SU-DHL-6 (cell line): ENCODE results near the gene HTR2C.

ENCODE experiments used
- H2AFZ ChIP-seq: fragments of 200-600 bp; sonication (generic); 2 replicates; pipeline ENCODE4 v1.6.1; 2014; ENCODE audit warnings: low read depth, mild to moderate bottlenecking, moderate library complexity, mixed read lengths, antibody characterized with exemption, low read length; ENCODE audit not compliant: severe bottlenecking
- H3F3A ChIP-seq: fragments of 200-600 bp; shearing (Covaris generic); 2 replicates; pipeline ENCODE4 v1.6.0; 2016; ENCODE audit warnings: antibody characterized with exemption, mild to moderate bottlenecking; ENCODE audit not compliant: insufficient read depth
- H3K27ac ChIP-seq: fragments of 200-600 bp; sonication (generic); 2 replicates; pipeline ENCODE4 v1.5.1; 2016; ENCODE audit warnings: low read depth, mild to moderate bottlenecking, low read length, moderate library complexity, mixed read lengths
- H3K27me3 ChIP-seq: fragments of 200-600 bp; sonication (generic), shearing (Covaris generic); 2 replicates; pipeline ENCODE4 v1.6.0; 2014; ENCODE audit warnings: mild to moderate bottlenecking, low read length
- H3K36me3 ChIP-seq: fragments of 200-600 bp; sonication (generic); 2 replicates; pipeline ENCODE4 v1.6.1; 2014; ENCODE audit warnings: mild to moderate bottlenecking, low read length, mixed read lengths
- H3K4me2 ChIP-seq: fragments of 300-600, 200-600 bp; shearing (Covaris generic), sonication (generic); 2 replicates; pipeline ENCODE4 v1.6.0; 2014; ENCODE audit warnings: low read length, low read depth, mild to moderate bottlenecking; ENCODE audit not compliant: poor library complexity, severe bottlenecking
- H3K4me3 ChIP-seq: fragments of 200-600 bp; sonication (generic); 2 replicates; pipeline ENCODE4 v1.5.1; 2014; ENCODE audit warnings: antibody characterized with exemption, low read length, mild to moderate bottlenecking, mixed read lengths; ENCODE audit not compliant: insufficient read depth, poor library complexity, severe bottlenecking
- H3K79me2 ChIP-seq: fragments of 200-600 bp; sonication (generic); 2 replicates; pipeline ENCODE4 v1.6.1; 2014; ENCODE audit warnings: mild to moderate bottlenecking, low read length, moderate library complexity; ENCODE audit not compliant: insufficient read depth
- H3K9ac ChIP-seq: fragments of 200-600 bp; sonication (generic); 2 replicates; pipeline ENCODE4 v1.7.0; 2014; ENCODE audit warnings: mild to moderate bottlenecking, low read length
- H3K9me2 ChIP-seq: fragments of 200-600 bp; sonication (generic); replicated peaks from 2 replicates; pipeline ENCODE4 v1.6.1; 2014; ENCODE audit warnings: low read length; ENCODE audit not compliant: insufficient read depth
- H3K9me3 ChIP-seq: fragments of 200-600 bp; sonication (generic); 2 replicates; pipeline ENCODE4 v1.6.1; 2014; ENCODE audit warnings: low read length, mixed read lengths; ENCODE audit not compliant: insufficient read depth
- H4K20me1 ChIP-seq: fragments of 200-600 bp; sonication (generic); 2 replicates; pipeline ENCODE4 v1.6.1; 2014; ENCODE audit warnings: low read depth, mild to moderate bottlenecking, antibody characterized with exemption, low read length, moderate library complexity, mixed read lengths
- EZH2phosphoT487 ChIP-seq: fragments of 200-600 bp; sonication (generic), shearing (Covaris generic); conservative IDR thresholded peaks from 2 replicates; pipeline ENCODE4 v1.6.1; 2018; ENCODE audit warnings: mild to moderate bottlenecking, antibody characterized with exemption, low read length, moderate library complexity, mixed read lengths
- TF ChIP-seq, protein P1 (sequence below): fragments of 200-600 bp; sonication (generic); IDR thresholded peaks from one replicate; pipeline ENCODE4 v1.5.1; 2017; ENCODE audit warnings: antibody characterized with exemption, mild to moderate bottlenecking, low read length, moderate library complexity; ENCODE audit not compliant: insufficient read depth, poor library complexity, severe bottlenecking

The HTR2C gene

DNA sequence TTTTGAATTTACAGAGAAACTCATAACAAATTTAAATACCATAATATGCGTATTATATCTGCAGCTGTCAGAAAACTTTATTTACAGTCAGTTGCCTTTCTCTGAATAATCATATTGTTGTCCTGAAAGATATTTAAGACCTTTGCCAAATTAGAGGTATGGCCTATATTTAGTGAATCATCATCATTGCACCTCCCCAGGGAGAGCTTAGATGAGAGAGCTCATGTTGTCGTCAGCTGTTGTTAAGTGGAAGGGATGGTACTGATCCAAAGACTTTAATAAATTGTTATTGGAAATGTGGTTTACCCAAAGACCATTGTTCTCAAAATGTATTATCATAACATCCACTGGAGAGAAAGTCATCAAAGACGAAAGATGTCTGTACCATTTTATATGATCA is 128.6 kb downstream of the HTR2C start:
- no peak for TF ChIP-seq EZH2phosphoT487
- TF ChIP-seq, protein P1, sequence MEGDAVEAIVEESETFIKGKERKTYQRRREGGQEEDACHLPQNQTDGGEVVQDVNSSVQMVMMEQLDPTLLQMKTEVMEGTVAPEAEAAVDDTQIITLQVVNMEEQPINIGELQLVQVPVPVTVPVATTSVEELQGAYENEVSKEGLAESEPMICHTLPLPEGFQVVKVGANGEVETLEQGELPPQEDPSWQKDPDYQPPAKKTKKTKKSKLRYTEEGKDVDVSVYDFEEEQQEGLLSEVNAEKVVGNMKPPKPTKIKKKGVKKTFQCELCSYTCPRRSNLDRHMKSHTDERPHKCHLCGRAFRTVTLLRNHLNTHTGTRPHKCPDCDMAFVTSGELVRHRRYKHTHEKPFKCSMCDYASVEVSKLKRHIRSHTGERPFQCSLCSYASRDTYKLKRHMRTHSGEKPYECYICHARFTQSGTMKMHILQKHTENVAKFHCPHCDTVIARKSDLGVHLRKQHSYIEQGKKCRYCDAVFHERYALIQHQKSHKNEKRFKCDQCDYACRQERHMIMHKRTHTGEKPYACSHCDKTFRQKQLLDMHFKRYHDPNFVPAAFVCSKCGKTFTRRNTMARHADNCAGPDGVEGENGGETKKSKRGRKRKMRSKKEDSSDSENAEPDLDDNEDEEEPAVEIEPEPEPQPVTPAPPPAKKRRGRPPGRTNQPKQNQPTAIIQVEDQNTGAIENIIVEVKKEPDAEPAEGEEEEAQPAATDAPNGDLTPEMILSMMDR: no peak
- Histone ChIP-seq H3K9ac (no peak overlapping the region), H3F3A (no peaks in the 10 kb centered on the region), H3K4me2 (no peak overlapping the region), H4K20me1 (no peaks in the 10 kb centered on the region), H3K9me2 (no peaks in the 10 kb centered on the region), H3K9me3 (no peaks in the 10 kb centered on the region), H3K79me2 (no peaks in the 10 kb centered on the region), H3K36me3 (no peaks in the 10 kb centered on the region), H3K27ac (no peak overlapping the region), H3K4me3 (no peak overlapping the region), H2AFZ (no peak overlapping the region), H3K27me3 (no peaks in the 10 kb centered on the region)

DNA sequence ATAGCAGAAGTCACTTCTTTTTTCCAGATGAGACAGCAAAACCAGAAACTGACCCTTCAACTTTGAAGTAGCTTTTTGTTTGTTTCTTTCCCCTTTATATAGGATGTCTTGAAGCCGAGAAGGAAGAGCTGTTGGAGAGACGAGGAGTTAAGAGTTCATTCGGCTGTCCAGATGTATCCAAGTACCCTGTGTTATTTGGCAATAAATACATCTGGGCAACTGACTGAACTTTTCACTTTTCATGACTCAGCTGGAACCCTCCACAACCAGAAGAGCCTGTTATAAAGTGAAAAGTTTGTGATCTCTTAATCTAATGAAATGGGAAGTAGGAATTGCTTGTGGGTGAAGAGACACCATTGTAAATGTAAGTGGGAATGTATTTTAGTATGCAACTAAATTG is 131.2 kb downstream of the HTR2C start:
- H3K27ac ChIP-seq: no peak overlapping the region
- H3K9me3 ChIP-seq: no peaks in the 10 kb centered on the region
- H3K9ac ChIP-seq: no peak overlapping the region
- TF ChIP-seq, protein P1: no peak
- TF ChIP-seq EZH2phosphoT487: no peak
- no peaks in the 10 kb centered on the region for H3F3A ChIP-seq
- H2AFZ ChIP-seq: no peak overlapping the region
- no peak overlapping the region for H3K4me2 ChIP-seq
- no peaks in the 10 kb centered on the region for H3K79me2 ChIP-seq
- no peaks in the 10 kb centered on the region for H3K9me2 ChIP-seq
- no peaks in the 10 kb centered on the region for H3K36me3 ChIP-seq
- no peaks in the 10 kb centered on the region for H4K20me1 ChIP-seq
- no peak overlapping the region for H3K4me3 ChIP-seq
- H3K27me3 ChIP-seq: no peaks in the 10 kb centered on the region

DNA sequence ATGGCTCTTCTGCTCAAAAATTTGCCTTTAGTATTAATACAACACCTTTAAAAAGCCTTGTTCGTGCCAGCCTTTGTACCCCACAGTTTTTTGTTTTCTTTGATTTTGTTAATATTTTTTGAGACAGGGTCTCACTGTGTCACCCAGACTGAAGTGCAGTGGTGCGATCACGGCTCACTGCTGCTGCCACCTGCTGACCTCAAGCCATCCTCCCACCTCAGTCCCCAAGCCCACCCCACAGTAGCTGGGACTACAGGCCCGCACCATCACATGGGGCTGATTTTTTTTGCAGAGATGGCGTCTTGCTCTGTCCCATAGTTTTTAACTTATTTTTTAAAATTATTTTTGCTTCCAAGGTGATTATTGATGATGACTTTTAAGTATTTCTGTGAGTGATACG is 134.0 kb downstream of the HTR2C start:
- H3K79me2 ChIP-seq: no peaks in the 10 kb centered on the region
- no peaks in the 10 kb centered on the region for H4K20me1 ChIP-seq
- H3F3A ChIP-seq: no peaks in the 10 kb centered on the region
- no peak overlapping the region for H3K27ac ChIP-seq
- no peaks in the 10 kb centered on the region for H3K9me3 ChIP-seq
- no peak overlapping the region for H3K9ac ChIP-seq
- no peaks in the 10 kb centered on the region for H3K27me3 ChIP-seq
- no peak overlapping the region for H3K4me3 ChIP-seq
- no peak overlapping the region for H3K4me2 ChIP-seq
- TF ChIP-seq EZH2phosphoT487: no peak
- TF ChIP-seq, protein P1: no peak
- no peak overlapping the region for H2AFZ ChIP-seq
- no peaks in the 10 kb centered on the region for H3K36me3 ChIP-seq
- no peaks in the 10 kb centered on the region for H3K9me2 ChIP-seq
